Thoracic aorta endothelial cell (primary cell): ENCODE results near the gene CRTAC1. TPM values are rescaled to one million over a fixed set of nuclear protein-coding genes. Genes with fewer than 3 reads are reported as not detected.

Source experiments
- small RNA-seq: library from RNA; depleted of rRNA; stranded (forward); fragments of <200 nt; gene quantifications from one replicate; pipeline ENCODE3, GENCODE V24; 2012
- total RNA-seq: library from RNA; depleted of rRNA; stranded (reverse); fragments of >200 nt; gene quantifications from 2 replicates; pipeline ENCODE4 v1.2.3, GENCODE V29; 2012

CRTAC1 gene
- total RNA-seq = 0.80 and 5.4 TPM in 2 replicates

GRCh38 chr10:98030093-98030821, at the start of gene CRTAC1:
TSS of gene CRTAC1 (minus strand) at chr10:98030621. CDS start at chr10:98030472, 149 bp downstream.

GRCh38 chr10:97849687-97850402, 180.6 kb downstream of the CRTAC1 start, which contains the start of gene GOLGA7B:
TSS of gene GOLGA7B (plus strand) at chr10:97849843. CDS start at chr10:97850304, 461 bp downstream.

Small RNA genes within 50 kb of the gene (small RNA-seq; reads per million reads assigned to genes)
- not detected for gene AL355301.1

Other genes starting within 250 kb of the CRTAC1 start
- not detected in 2 replicates for gene GOLGA7B, start 180.8 kb downstream of the CRTAC1 start, total RNA-seq
- 18.5 and 18.8 TPM in 2 replicates for gene R3HCC1L, start 104.0 kb upstream of the CRTAC1 start, total RNA-seq
- 1.2 and 1.6 TPM in 2 replicates for gene LOXL4, start 237.6 kb upstream of the CRTAC1 start, total RNA-seq